ENCODE results near the gene KMT2D. TPM values are rescaled to one million over a fixed set of nuclear protein-coding genes. Genes with fewer than 3 reads are reported as not detected.
"Not testable (repeated sequence)": the region's sequence is repeated elsewhere in the genome, so short reads cannot be mapped to it uniquely, and the experiment has no call there.

The KMT2D gene
- total RNA-seq, 2 donors from 2014 or later = 82.7 to 99.7 TPM

DNA sequence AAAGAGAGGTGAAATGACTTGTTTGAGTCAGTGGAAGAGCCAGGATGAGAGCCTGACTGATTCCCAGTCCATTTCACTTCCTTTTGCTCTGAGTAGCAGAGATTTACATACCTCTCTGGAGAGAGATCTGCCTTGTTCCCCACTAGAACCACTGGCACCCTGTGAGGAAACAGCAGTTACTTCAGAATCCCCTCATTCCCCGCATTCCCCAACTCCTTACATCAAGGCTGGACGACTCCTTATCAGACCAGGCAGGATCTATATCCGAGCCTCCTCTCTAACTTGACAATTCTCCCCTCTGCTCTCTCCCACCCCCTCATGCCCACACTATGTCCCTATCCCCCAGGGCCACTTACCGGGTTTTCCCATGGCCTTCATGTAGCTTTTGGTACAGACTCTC lies 5.5 kb upstream of the KMT2D start:
- no peak overlapping the region for H3K27ac ChIP-seq
- H3K36me3 ChIP-seq = no peaks in the 10 kb centered on the region
- H3K27me3 ChIP-seq (replicated peaks; ENCODE audit: insufficient read depth) = no peaks in the 10 kb centered on the region
- no peak for DNase-seq (ENCODE audit: low spot score)
- H3K4me3 ChIP-seq = no peak overlapping the region
- no peaks in the 10 kb centered on the region for H3K4me1 ChIP-seq (replicated peaks)
- no peak for TF ChIP-seq POLR2A (IDR thresholded peaks at IDR 0.05)
- TF ChIP-seq, protein P1, sequence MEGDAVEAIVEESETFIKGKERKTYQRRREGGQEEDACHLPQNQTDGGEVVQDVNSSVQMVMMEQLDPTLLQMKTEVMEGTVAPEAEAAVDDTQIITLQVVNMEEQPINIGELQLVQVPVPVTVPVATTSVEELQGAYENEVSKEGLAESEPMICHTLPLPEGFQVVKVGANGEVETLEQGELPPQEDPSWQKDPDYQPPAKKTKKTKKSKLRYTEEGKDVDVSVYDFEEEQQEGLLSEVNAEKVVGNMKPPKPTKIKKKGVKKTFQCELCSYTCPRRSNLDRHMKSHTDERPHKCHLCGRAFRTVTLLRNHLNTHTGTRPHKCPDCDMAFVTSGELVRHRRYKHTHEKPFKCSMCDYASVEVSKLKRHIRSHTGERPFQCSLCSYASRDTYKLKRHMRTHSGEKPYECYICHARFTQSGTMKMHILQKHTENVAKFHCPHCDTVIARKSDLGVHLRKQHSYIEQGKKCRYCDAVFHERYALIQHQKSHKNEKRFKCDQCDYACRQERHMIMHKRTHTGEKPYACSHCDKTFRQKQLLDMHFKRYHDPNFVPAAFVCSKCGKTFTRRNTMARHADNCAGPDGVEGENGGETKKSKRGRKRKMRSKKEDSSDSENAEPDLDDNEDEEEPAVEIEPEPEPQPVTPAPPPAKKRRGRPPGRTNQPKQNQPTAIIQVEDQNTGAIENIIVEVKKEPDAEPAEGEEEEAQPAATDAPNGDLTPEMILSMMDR (IDR thresholded peaks at IDR 0.05) = no peak
- no peaks in the 10 kb centered on the region for H3K9me3 ChIP-seq
- intact Hi-C loops (cut with DNase I) = loop anchor here (10.0 kb wide), 1 partner anchor 59 kb away; no protein-coding TSS in a partner anchor
- 83% methylated on average over 4 of the region's 4 CpGs for WGBS

DNA sequence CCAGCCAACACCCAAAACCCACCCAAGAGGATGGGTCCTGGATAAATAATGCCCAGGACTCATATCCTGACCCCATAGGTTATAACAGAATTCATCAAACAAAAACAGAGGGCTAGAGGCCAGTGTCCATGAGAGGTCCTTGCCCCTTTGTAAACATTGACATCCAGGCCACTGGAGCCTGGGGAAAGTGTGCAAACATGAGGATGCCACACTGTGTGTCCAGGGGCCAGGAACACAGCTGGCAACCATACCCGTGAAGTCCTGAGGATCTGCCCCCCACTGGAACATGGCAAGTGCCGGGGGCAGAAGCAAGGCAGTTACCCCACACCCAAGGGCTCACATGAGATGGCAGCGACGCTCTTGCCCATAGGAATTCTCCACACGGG lies 4.2 kb upstream of the KMT2D start:
- Histone ChIP-seq H3K36me3 (no peaks in the 10 kb centered on the region), H3K4me3 (no peak overlapping the region), H3K9me3 (no peaks in the 10 kb centered on the region), H3K4me1 (replicated peaks) (no peaks in the 10 kb centered on the region), H3K27ac (no peak overlapping the region), H3K27me3 (replicated peaks; ENCODE audit: insufficient read depth) (no peaks in the 10 kb centered on the region)
- DNase-seq (ENCODE audit: low spot score) = no peak
- intact Hi-C loops (cut with DNase I) = loop anchor here (10.0 kb wide), 1 partner anchor 60 kb away; no protein-coding TSS in a partner anchor
- WGBS = 92% methylated on average over 5 of the region's 5 CpGs
- TF ChIP-seq POLR2A (IDR thresholded peaks at IDR 0.05) = no peak
- TF ChIP-seq, protein P1 (IDR thresholded peaks at IDR 0.05) = no peak

DNA sequence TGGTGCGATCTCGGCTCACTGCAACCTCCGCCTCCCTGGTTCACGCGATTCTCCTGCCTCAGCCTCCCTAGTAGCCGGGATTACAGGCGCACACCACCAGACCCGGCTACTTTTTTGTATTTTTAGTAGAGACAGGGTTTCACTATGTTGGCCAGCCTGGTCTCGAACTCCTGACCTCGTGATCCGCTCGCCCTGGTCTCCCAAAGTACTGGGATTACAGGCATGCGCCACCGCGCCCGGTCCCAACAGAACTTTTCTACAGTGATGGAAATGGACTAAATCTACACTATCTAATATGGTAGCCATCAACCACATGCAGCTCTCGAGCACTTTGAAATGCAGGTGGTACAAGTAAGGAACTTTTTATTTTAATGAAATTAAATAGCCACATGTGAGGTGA lies 1.3 kb upstream of the KMT2D start:
- H3K4me3 ChIP-seq; DNase-seq (ENCODE audit: low spot score); H3K9me3 ChIP-seq; H3K27me3 ChIP-seq (replicated peaks; ENCODE audit: insufficient read depth); H3K36me3 ChIP-seq; H3K4me1 ChIP-seq (replicated peaks); H3K27ac ChIP-seq: not testable (repeated sequence)
- WGBS = 91% methylated on average over 17 of the region's 17 CpGs
- intact Hi-C loops (cut with DNase I) = loop anchor here (10.0 kb wide), 1 partner anchor 63 kb away; no protein-coding TSS in a partner anchor

DNA sequence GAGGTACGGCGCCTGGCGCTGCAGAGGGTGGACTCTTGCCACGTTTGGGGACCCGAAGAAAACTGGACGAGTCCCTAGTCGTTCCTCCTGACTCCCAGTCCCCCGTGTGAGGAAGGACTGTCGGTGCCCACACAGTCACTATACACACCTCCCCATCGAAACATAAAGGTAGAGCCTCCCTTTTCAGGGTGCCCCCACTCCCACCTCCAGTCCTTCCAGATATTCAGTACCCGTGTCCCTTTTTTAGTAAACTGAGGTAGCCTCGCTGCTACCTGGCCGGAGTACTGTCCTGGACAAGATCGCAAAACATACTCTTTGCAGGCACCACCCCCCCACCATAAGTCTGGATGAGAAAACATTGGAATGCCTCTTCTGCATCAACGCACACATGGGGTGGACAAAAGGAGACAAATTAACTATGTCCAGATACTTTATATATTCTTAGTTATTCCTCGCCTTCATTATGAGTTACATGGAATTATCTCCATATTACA lies 610 bp upstream of the KMT2D start:
- H3K27ac ChIP-seq = peak overlapping the region; percentile 96 to 97
- peaks cover 11% of the 10 kb centered on the region for H3K4me1 ChIP-seq (replicated peaks)
- no peak for TF ChIP-seq POLR2AphosphoS5 (IDR thresholded peaks at IDR 0.05)
- no peak for DNase-seq (ENCODE audit: low spot score)
- no peaks in the 10 kb centered on the region for H3K27me3 ChIP-seq (replicated peaks; ENCODE audit: insufficient read depth)
- intact Hi-C loops (cut with DNase I) = loop anchor here (10.0 kb wide), 1 partner anchor 64 kb away; no protein-coding TSS in a partner anchor
- no peaks in the 10 kb centered on the region for H3K9me3 ChIP-seq
- H3K4me3 ChIP-seq = peak overlapping the region; percentile 78 to 88
- WGBS = 7% methylated on average over 16 of the region's 16 CpGs
- no peaks in the 10 kb centered on the region for H3K36me3 ChIP-seq

DNA sequence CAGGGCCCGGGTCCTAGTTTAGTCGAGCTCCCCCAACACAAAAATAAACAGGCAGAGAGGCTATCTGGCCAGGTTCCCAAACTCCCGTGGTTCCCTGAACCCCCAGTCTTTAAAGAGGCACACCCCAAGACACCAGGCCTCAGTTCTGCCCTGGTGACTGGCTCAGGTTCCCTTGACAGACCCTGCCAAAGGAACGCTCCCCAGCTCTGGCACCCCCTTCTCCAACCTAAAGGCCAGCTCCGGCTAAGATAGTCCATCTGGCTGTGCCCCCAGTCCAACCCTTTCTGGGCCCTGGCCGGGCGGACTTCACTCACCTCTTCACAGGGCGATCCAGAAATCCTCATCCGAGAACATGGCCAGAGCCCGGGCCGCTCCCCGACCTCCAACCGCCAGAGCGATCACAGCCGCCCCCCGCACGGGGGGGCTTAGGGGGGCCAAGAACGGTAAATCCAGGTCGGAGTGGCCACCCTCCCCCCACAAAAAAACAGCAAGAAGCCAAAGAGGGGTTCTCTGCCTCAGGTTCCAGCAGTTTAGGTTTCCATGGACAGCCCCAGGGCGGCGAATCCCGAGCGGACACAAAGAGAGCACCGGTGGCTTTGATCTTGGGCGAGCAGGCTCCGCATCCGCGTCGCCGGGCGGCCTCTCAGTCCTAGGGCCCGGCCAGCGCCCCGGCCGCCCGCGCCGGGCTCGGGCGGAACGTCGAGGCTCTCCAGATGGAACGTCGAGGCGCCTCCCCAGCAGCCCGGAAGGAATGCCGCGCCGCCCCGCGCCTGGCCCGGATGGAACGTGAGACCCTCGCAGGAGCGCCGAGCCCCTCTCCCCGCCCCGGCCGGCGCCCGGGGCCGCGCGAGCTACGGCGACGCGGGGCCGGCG lies 1.1 kb downstream of the KMT2D start:
- DNase-seq (ENCODE audit: low spot score) = no peak
- intact Hi-C loops (cut with DNase I) = loop anchor here (10.0 kb wide), 1 partner anchor 65 kb away; no protein-coding TSS in a partner anchor
- Histone ChIP-seq H3K27ac (peak overlapping the region; percentile 96 to 97), H3K27me3 (replicated peaks; ENCODE audit: insufficient read depth) (no peaks in the 10 kb centered on the region), H3K4me3 (peak overlapping the region; percentile 78 to 88), H3K36me3 (no peaks in the 10 kb centered on the region), H3K9me3 (no peaks in the 10 kb centered on the region), H3K4me1 (replicated peaks) (peaks cover 28% of the 10 kb centered on the region)
- TF ChIP-seq, protein P1 (IDR thresholded peaks at IDR 0.05) = no peak
- TF ChIP-seq POLR2AphosphoS5 (IDR thresholded peaks at IDR 0.05) (no peak), POLR2A (IDR thresholded peaks at IDR 0.05) (no peak)
- WGBS = 1% methylated on average over 39 of the region's 70 CpGs

DNA sequence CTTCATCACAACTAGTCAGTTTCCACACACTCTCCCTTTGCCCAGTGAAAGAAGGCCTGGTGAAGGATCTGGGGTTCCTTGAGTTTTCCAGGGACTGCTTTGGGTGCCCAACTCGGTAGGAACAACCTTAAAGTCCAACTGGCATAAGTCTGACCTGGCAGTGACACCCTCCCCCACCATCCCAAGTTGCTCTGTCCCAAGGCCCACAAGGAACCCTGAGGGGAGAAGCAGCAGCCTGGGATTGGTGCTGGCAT lies 1.6 kb downstream of the KMT2D start:
- no peaks in the 10 kb centered on the region for H3K27me3 ChIP-seq (replicated peaks; ENCODE audit: insufficient read depth)
- H3K36me3 ChIP-seq = peaks cover 0 to 2% of the 10 kb centered on the region in 2 donors
- peak overlapping the region; percentile 96 to 97 for H3K27ac ChIP-seq
- H3K4me1 ChIP-seq (replicated peaks) = peaks cover 29% of the 10 kb centered on the region
- H3K9me3 ChIP-seq = no peaks in the 10 kb centered on the region
- no peak for DNase-seq (ENCODE audit: low spot score)
- TF ChIP-seq, protein P1 (IDR thresholded peaks at IDR 0.05) = no peak
- TF ChIP-seq POLR2A (IDR thresholded peaks at IDR 0.05) = no peak
- no peak for TF ChIP-seq POLR2AphosphoS5 (IDR thresholded peaks at IDR 0.05)
- peak overlapping the region; percentile 78 to 88 for H3K4me3 ChIP-seq
- WGBS = 0% methylated on average over 1 of the region's 1 CpG
- intact Hi-C loops (cut with DNase I) = no loop called here

Measured in prostate gland (tissue), 2 donors.